ENCODE data around the gene FMOD.

DNA sequence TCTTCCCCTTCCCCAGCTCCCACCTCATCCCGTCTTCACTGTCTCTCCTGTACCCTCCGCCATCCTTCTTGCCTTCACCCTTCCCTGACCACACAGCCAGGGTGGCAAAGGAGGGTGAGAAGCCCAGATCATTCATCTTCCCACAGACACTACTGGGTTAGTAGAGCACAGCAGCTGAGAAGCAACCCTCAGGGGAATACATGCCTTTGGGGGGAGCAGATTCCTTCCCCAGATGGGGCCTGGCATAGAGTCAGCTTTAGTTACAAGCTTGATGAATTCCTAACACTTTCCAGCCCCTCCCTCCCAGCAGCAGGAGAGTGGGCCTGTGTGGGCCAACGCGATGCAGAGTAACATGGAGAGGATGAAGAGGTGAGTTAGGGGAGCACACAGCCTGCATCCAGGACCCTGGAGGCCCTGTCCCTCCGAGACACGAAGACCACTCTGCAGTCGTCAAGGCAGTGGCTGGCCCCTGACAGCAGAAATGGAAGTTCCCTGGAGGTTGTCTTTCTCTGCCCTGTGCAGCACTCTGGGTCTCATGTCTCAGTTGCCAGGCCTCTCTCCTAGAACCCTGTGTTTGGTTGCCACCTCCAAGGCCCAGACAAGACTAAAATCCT is 54.4 kb downstream of the FMOD start:
- TF ChIP-seq, protein P1, sequence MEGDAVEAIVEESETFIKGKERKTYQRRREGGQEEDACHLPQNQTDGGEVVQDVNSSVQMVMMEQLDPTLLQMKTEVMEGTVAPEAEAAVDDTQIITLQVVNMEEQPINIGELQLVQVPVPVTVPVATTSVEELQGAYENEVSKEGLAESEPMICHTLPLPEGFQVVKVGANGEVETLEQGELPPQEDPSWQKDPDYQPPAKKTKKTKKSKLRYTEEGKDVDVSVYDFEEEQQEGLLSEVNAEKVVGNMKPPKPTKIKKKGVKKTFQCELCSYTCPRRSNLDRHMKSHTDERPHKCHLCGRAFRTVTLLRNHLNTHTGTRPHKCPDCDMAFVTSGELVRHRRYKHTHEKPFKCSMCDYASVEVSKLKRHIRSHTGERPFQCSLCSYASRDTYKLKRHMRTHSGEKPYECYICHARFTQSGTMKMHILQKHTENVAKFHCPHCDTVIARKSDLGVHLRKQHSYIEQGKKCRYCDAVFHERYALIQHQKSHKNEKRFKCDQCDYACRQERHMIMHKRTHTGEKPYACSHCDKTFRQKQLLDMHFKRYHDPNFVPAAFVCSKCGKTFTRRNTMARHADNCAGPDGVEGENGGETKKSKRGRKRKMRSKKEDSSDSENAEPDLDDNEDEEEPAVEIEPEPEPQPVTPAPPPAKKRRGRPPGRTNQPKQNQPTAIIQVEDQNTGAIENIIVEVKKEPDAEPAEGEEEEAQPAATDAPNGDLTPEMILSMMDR (IDR thresholded peaks at IDR 0.05) = no peak
- no peak for TF ChIP-seq POLR2A (IDR thresholded peaks at IDR 0.05)

Data from right lobe of liver (tissue), 4 donors.